Bladder microvascular endothelial cell (primary cell): Measurements from ENCODE around the gene BICRAL. TPM values are rescaled to one million over a fixed set of nuclear protein-coding genes. Genes with fewer than 3 reads are reported as not detected.

Experiments used
- total RNA-seq: library from RNA; depleted of rRNA; stranded (reverse); fragments of >200 nt; gene quantifications from 2 replicates; pipeline ENCODE4 v1.2.3, GENCODE V29; 2014

BICRAL gene
- total RNA-seq: 2.4 and 6.3 TPM in 2 replicates

GRCh38 chr6:42781796-42782688, at the start of gene BICRAL:
BICRAL (plus strand) TSS chr6:42782052; CDS start chr6:42822023, 39,971 bp downstream.

GRCh38 chr6:42745640-42746462, 36.0 kb upstream of the BICRAL start, which contains the start of gene TBCC:
TBCC (minus strand) TSS chr6:42746103; CDS start chr6:42746073, 30 bp downstream.

GRCh38 chr6:42879372-42880239, 97.8 kb downstream of the BICRAL start, which contains the start of gene RPL7L1:
RPL7L1 (plus strand) TSS chr6:42879616; CDS start chr6:42879911, 295 bp downstream.

GRCh38 chr6:42915732-42916131, 133.9 kb downstream of the BICRAL start, which contains the start of gene PTCRA:
PTCRA (plus strand) TSS chr6:42916053; CDS start chr6:42916070, 17 bp downstream.

Other genes with a start within 250 kb of the BICRAL start
- 17.3 and 35.7 TPM in 2 replicates for gene UBR2, start 218.0 kb upstream of the BICRAL start, total RNA-seq
- gene PRPH2, start 59.5 kb upstream of the BICRAL start, total RNA-seq: 0.49 and 1.1 TPM in 2 replicates
- gene TBCC, start 35.9 kb upstream of the BICRAL start, total RNA-seq: 32.5 and 35.1 TPM in 2 replicates
- 74.3 and 105 TPM in 2 replicates for gene RPL7L1, start 97.6 kb downstream of the BICRAL start, total RNA-seq
- gene PTCRA, start 134.0 kb downstream of the BICRAL start, total RNA-seq: not detected in 2 replicates
- gene CNPY3, start 147.4 kb downstream of the BICRAL start, total RNA-seq: 26.6 and 41.3 TPM in 2 replicates
- under 0.01 TPM in 1 of 2 replicates, not detected in the other for gene GNMT, start 178.7 kb downstream of the BICRAL start, total RNA-seq
- 18.1 and 25.6 TPM in 2 replicates for gene PEX6, start 197.1 kb downstream of the BICRAL start, total RNA-seq
- 29.1 and 32.3 TPM in 2 replicates for gene PPP2R5D, start 202.5 kb downstream of the BICRAL start, total RNA-seq
- gene MEA1, start 231.9 kb downstream of the BICRAL start, total RNA-seq: 38.9 and 39.6 TPM in 2 replicates
- 98.5 and 107 TPM in 2 replicates for gene KLHDC3, start 232.2 kb downstream of the BICRAL start, total RNA-seq
- gene RRP36, start 239.6 kb downstream of the BICRAL start, total RNA-seq: 59.3 and 85.0 TPM in 2 replicates